IPS-15b (cell line): ENCODE results near the gene PSTPIP1.

ENCODE experiments used
- H3K27me3 ChIP-seq: one replicate; pipeline ENCODE4 v1.6.1; 2013; ENCODE audit warnings: low read length; ENCODE audit not compliant: control insufficient read depth, insufficient read depth
- H3K36me3 ChIP-seq: one replicate; pipeline ENCODE4 v1.6.1; 2013; ENCODE audit warnings: low read length; ENCODE audit not compliant: control insufficient read depth, insufficient read depth
- H3K4me1 ChIP-seq: one replicate; pipeline ENCODE4 v1.6.1; 2013; ENCODE audit warnings: mild to moderate bottlenecking, low read length; ENCODE audit not compliant: control insufficient read depth, insufficient read depth
- H3K4me3 ChIP-seq: one replicate; pipeline ENCODE4 v1.5.1; 2013; ENCODE audit warnings: low read depth, low read length
- H3K9ac ChIP-seq: one replicate; pipeline ENCODE4 v1.6.1; 2013; ENCODE audit warnings: low read depth, mild to moderate bottlenecking, low read length
- H3K9me3 ChIP-seq: one replicate; pipeline ENCODE4 v1.6.1; 2013; ENCODE audit warnings: mild to moderate bottlenecking, low read length; ENCODE audit not compliant: control insufficient read depth, insufficient read depth

The PSTPIP1 gene

DNA sequence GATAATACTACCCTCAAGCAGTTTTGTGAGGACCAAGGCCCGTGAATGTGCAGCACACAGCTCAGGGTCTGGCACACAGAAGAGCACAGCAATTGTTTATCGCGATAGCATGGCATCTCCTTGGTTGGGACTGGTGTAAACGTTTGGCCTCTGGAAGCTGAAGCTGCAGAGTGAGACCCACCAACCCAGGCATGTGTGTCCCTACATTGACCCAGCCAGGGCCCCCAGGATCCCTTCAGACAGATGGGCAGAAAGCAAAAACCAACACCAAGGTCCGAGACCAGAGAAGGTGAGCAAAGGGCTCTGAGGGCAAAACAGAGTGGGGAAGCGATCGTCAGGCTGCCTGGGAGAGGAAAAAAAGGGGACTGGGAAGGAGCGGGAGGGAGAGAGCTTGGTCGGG is 12.6 kb upstream of the PSTPIP1 start:
- H3K4me3 ChIP-seq = no peak overlapping the region
- H3K36me3 ChIP-seq = no peaks in the 10 kb centered on the region
- H3K9ac ChIP-seq = no peak overlapping the region
- H3K27me3 ChIP-seq = no peaks in the 10 kb centered on the region
- H3K9me3 ChIP-seq = no peaks in the 10 kb centered on the region
- no peaks in the 10 kb centered on the region for H3K4me1 ChIP-seq

DNA sequence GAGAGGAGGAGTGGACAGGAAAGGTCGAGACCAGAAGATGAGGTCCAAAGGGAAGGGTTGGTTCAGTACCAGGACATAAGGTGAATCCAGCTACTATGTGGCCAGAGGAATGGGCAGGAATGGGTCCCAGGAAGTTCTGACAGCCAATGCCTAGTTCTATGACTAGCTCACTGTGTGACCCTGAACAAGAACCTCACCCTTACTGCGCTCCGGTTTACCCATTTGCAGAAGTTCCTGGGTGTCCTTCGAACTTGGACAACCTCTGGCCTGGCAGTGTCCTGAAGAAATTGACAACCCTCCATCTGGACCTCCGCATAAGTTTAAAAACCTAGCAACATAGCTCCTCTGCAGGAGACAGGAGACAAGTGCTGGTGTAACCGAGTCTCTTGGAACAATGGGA is 12.2 kb upstream of the PSTPIP1 start:
- H3K36me3 ChIP-seq = no peaks in the 10 kb centered on the region

DNA sequence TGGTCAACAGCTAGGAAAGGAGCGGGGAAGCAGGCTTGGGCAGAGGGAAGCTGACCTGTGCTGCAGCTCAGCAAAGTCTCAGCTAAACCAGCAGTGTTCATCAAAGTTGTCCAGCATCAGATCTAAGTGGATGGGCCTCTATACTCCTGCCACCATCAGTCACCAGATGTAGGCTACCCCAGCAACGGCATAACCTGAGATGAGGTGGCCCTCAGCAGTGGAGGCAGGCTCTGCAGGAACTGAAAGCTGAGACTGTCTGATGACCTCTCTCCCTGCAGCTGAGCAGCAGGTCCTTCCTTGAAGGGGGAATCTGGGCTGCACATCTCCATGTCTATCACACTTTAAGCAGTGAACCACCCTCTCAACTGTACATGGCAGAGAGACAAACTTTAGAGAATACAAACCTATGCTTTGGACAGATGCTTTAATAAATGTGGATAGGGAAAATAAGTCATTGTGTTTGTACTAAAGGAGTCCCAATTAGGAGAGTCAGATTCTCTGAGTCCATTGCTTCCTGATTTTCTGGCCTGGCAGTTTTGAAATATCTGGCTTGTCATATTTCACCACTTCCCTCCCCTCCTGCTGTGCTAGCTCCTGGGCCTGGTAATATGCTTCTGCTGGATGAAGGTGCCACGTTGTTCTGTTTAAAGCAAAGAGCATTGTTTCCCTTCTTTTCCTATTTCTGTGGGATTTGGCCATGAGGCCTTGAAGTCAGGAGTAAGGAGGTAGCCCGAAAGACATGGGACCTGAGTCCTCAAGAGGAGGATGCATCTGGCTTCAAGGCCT is 11.1 kb upstream of the PSTPIP1 start:
- no peaks in the 10 kb centered on the region for H3K27me3 ChIP-seq
- H3K4me3 ChIP-seq = no peak overlapping the region
- no peaks in the 10 kb centered on the region for H3K36me3 ChIP-seq
- H3K4me1 ChIP-seq = no peaks in the 10 kb centered on the region
- no peaks in the 10 kb centered on the region for H3K9me3 ChIP-seq
- no peak overlapping the region for H3K9ac ChIP-seq

More for the DNA sequence above, 12.2 kb upstream of the PSTPIP1 start:
- no peak overlapping the region for H3K4me3 ChIP-seq
- H3K9ac ChIP-seq = no peak overlapping the region
- H3K4me1 ChIP-seq = no peaks in the 10 kb centered on the region
- no peaks in the 10 kb centered on the region for H3K27me3 ChIP-seq
- no peaks in the 10 kb centered on the region for H3K9me3 ChIP-seq

DNA sequence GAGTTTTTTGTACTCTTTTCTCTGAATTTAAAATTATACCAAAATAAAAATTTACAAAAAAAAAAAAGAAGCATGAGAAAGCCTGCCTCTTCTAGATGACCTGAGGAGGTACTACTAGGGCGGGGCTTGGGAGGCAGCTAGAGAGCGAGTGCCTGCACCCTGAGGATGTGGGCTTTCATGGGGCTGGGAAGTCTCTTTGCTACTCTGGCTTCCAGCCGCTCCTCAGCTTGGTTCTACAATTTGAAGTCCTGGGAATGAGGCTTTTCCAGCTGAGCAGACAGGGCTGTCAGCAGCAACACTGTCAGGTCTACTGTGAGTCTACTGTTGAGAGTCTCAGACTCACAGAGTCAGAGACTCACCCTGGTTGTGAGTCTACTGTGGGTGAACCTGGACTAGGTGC is 8.2 kb upstream of the PSTPIP1 start:
- Histone ChIP-seq H3K27me3 (no peaks in the 10 kb centered on the region), H3K4me1 (no peaks in the 10 kb centered on the region), H3K36me3 (no peaks in the 10 kb centered on the region), H3K9ac (no peak overlapping the region), H3K9me3 (no peaks in the 10 kb centered on the region), H3K4me3 (no peak overlapping the region)

DNA sequence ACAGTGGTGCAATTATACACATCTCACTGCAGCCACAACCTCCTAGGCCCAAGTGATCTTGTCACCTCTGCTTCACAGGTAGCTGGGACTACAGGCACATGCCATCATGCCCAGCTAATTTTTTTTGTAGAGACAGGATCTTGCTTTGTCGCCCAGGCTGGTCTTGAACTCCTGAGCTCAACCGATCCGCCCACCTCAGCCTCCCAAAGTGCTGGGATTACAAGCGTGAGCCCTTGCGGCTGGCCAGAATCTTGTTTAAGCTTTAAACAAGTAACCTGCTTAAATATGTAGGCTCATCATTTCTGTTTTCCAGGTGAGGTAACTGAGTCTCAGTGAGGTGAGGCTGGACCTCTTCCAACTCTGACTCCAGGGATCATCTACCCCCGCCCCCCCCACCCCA is 7.7 kb upstream of the PSTPIP1 start:
- Histone ChIP-seq H3K27me3 (no peaks in the 10 kb centered on the region), H3K36me3 (no peaks in the 10 kb centered on the region), H3K4me3 (no peak overlapping the region), H3K9ac (no peak overlapping the region), H3K4me1 (no peaks in the 10 kb centered on the region), H3K9me3 (no peaks in the 10 kb centered on the region)

DNA sequence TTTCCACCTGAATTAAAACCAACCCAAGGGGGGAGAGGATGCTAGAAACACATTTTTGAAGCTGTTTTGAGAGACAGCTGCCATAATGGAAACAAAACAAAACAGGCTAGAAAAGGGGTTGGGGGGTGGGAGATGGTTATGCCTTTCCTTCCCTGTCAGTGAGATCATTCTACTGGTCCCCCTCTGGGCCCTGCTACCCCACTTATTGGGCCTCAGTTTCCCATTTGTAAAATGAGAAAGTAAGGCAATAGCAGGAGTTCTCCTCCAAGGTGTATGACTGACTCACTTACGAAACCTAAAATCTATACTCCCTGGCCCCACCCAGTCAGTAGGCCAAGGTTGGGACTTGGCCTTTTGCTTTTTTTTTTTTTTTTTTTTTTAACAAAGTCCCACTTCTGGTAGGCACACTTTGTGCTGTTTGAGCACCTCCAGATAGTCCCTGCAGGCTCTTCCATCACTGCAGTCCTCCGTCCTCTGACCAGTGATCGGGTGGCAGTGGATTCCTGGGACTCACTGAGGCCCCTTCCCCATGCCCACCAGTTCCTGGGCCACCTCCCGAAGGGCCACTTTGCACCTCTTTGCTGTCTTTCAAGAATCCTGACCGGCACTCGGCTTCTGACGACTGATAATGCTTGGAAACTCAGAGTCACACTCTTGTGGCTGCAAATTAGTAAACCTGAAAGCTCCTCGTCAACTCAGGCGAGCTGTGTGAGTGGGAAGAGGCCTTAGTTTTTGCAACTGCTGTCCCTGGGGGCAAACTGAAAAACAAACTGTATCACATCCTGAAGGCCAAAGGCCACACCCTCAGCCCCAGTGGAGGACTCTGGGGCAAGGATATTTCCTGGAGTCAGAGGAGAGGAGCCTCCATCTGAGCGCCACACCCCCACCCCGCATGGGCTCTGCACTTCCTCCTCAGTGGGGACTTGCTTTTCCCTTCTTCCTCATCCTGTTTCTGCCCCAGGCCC is 6.7 kb upstream of the PSTPIP1 start:
- no peak overlapping the region for H3K9ac ChIP-seq
- no peaks in the 10 kb centered on the region for H3K4me1 ChIP-seq
- no peaks in the 10 kb centered on the region for H3K9me3 ChIP-seq
- H3K27me3 ChIP-seq = no peaks in the 10 kb centered on the region
- H3K4me3 ChIP-seq = no peak overlapping the region
- H3K36me3 ChIP-seq = no peaks in the 10 kb centered on the region

DNA sequence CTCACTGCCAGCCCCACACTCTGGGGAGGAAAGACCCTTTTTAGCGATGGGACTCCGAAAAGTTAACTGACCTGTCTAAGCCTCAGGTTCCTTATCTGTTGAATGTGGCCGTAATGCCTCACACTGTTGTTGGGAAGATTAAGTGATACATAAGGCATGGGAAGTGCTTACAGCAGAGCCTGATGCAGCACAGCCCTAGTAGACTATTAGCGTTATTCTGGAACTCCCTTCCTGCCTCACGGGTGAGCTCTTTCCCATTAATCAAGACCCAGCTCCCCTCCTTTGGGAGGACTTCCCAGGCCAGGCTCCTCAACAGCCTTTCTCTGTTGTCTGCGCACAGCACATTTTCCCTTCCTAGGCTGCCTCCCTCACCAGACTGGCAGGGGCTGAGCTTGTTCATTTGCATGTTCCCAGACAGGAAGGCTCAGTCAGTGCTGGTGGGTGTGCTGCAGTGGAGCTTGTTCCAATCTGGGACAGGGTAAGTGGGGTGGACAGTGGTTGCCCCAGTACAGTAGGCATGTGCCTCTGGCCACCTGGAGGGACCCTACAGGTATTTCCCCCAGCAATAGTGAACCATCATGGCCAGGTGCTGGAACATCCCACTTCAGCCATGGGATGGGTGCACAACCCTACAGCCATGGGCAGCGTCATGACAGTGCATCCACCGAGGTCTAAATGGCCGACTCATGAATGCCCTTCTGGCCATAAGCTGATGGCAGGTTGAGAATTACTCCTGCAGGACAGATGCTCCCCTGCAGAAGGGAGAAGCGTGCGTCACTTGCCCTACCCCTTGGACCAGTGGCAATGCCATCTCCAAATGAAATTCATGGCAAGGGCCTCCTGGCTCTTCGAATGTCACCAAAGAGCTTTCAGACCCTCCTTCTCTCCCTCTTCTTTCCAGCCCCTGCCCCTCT is 5.8 kb upstream of the PSTPIP1 start:
- no peak overlapping the region for H3K4me3 ChIP-seq
- H3K27me3 ChIP-seq = no peaks in the 10 kb centered on the region
- no peaks in the 10 kb centered on the region for H3K4me1 ChIP-seq
- H3K9ac ChIP-seq = no peak overlapping the region
- H3K9me3 ChIP-seq = no peaks in the 10 kb centered on the region
- no peaks in the 10 kb centered on the region for H3K36me3 ChIP-seq

DNA sequence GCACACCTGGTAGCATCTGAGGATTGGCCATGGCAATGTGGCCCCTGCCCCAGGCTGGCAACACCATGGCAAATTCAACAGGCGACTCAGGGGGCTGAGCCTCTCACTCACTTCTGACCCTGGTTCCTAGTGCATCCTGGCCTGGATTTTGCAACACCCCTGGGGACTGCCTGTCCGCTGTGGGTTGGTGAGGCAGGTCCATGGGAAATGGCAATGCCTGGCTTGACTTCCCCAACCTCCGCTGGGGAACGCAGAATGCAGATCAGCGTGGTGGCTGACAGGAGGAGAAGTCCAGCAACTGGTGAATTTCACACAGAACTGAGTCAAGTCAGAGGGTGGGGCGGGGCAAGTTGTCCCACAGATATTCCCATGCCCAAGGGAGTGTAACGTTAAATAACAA is 3.9 kb upstream of the PSTPIP1 start:
- Histone ChIP-seq H3K9ac (no peak overlapping the region), H3K36me3 (no peaks in the 10 kb centered on the region), H3K27me3 (no peaks in the 10 kb centered on the region), H3K4me1 (no peaks in the 10 kb centered on the region), H3K9me3 (no peaks in the 10 kb centered on the region), H3K4me3 (no peak overlapping the region)

DNA sequence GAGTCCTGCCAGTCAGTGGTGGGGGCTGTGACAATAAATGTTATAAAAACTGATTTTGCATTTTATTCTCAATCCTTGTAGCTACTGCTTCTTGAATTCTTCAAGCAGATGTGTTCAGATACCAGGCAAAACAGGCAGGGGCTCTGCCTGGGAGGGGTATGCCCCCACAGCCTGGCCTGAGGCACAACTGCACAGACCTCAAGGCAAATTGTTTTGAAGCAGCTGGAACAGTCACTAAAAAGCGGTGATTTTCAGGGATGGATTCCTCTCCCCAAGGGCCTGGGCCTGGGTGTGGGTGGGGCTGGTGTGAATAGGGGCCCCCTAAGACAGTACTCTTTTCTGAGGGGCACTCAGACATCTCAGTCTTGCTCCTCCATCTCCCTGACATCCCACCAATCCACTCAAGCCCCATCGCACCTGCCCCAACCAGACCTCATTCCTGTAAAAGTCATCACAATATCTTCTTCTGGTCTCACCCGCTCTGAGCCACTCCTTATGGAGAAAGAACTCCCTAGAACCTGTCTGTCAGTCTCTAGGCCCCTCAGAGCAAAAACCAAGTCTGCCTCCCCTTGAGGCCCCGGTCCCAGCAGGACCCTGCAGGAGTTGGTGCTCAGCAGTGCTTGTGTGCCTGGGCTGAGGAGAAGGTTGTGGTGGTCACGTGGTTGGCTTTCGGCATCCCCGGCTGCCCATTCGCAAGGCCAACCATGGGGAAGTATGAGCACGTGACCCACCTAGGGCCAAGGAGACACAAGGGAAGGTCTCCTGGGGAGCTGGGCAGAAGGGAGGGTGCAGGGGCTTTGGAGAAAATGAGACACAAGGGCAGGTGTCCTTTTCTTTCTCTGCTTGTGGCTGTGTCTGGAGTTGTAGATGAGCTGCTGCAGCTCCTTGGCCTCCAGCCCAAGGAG is 2.9 kb upstream of the PSTPIP1 start:
- Histone ChIP-seq H3K36me3 (no peaks in the 10 kb centered on the region), H3K9me3 (no peaks in the 10 kb centered on the region), H3K27me3 (no peaks in the 10 kb centered on the region), H3K4me1 (no peaks in the 10 kb centered on the region), H3K9ac (no peak overlapping the region), H3K4me3 (no peak overlapping the region)

DNA sequence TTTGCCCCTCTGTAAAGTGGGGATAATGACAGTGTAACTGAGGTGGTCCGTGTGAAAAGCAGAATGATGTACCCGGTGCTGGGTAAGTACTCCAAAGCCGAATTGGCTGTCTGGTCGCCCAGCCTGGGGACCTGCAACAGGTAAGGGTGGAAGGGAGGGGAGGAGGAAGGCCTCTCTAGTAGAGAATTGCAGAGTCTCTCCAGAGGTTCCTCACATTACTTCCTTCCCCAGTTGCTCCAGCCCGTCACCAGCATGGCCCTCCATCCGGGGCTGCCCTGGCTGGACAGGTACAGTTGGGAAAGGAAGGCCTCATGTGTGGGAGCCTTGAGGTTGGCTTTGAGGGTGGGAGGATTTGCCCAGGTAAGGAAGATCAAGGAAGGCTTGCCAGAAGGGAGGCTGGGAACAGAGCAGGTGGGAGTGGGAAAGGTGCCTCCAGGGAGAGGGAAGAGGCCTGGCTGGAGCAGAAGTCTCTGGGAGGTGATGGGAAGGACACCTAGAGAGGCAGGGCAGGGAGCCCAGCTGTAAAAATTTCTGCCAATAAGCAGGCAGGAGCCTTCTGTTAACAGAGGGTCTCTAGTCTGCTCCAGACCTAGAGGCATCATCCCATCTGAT is 1.7 kb upstream of the PSTPIP1 start:
- no peak overlapping the region for H3K4me3 ChIP-seq
- no peaks in the 10 kb centered on the region for H3K9me3 ChIP-seq
- H3K9ac ChIP-seq = no peak overlapping the region
- no peaks in the 10 kb centered on the region for H3K36me3 ChIP-seq
- H3K27me3 ChIP-seq = no peaks in the 10 kb centered on the region
- no peaks in the 10 kb centered on the region for H3K4me1 ChIP-seq
